ENCODE data around the gene FBRSL1.
"Not testable (repeated sequence)": the region's sequence is repeated elsewhere in the genome, so short reads cannot be mapped to it uniquely, and the experiment has no call there.

The FBRSL1 gene

GRCh38 chr12:132525011-132525832 is 35.3 kb downstream of the FBRSL1 start:
- DNase-seq (ENCODE audit: low read depth) = no peak

- DNase-seq (ENCODE audit: low read depth) = no peak
Measured at GRCh38 chr12:132525833-132526455, 36.0 kb downstream of the FBRSL1 start.

GRCh38 chr12:132527186-132527882 is 37.4 kb downstream of the FBRSL1 start:
- no peak for DNase-seq (ENCODE audit: low read depth)

GRCh38 chr12:132527883-132528264 is 37.9 kb downstream of the FBRSL1 start:
- DNase-seq (ENCODE audit: low read depth) = no peak

GRCh38 chr12:132528564-132529106 is 38.7 kb downstream of the FBRSL1 start:
- DNase-seq (ENCODE audit: low read depth) = no peak

GRCh38 chr12:132529156-132529839 is 39.3 kb downstream of the FBRSL1 start:
- no peak for DNase-seq (ENCODE audit: low read depth)

- no peak for DNase-seq (ENCODE audit: low read depth)
Measured at GRCh38 chr12:132529906-132530305, 40.0 kb downstream of the FBRSL1 start.

GRCh38 chr12:132530447-132530846 is 40.5 kb downstream of the FBRSL1 start:
- DNase-seq (ENCODE audit: low read depth) = no peak

- DNase-seq (ENCODE audit: low read depth) = no peak
Measured at GRCh38 chr12:132530851-132531250, 40.9 kb downstream of the FBRSL1 start.

- not testable (repeated sequence) for DNase-seq (ENCODE audit: low read depth)
Measured at GRCh38 chr12:132532711-132533583, 43.0 kb downstream of the FBRSL1 start.

- no peak for DNase-seq (ENCODE audit: low read depth)
Measured at GRCh38 chr12:132533584-132533958, 43.6 kb downstream of the FBRSL1 start.

- DNase-seq (ENCODE audit: low read depth) = no peak
Measured at GRCh38 chr12:132534076-132534475, 44.1 kb downstream of the FBRSL1 start.

- no peak for DNase-seq (ENCODE audit: low read depth)
Measured at GRCh38 chr12:132535019-132535418, 45.1 kb downstream of the FBRSL1 start.

GRCh38 chr12:132536102-132536876 is 46.3 kb downstream of the FBRSL1 start:
- DNase-seq (ENCODE audit: low read depth) = no peak

GRCh38 chr12:132537049-132537448 is 47.1 kb downstream of the FBRSL1 start:
- no peak for DNase-seq (ENCODE audit: low read depth)

- DNase-seq (ENCODE audit: low read depth) = no peak
Measured at GRCh38 chr12:132537836-132538662, 48.1 kb downstream of the FBRSL1 start.

- DNase-seq (ENCODE audit: low read depth) = no peak
Measured at GRCh38 chr12:132538663-132538990, 48.7 kb downstream of the FBRSL1 start.

- DNase-seq (ENCODE audit: low read depth) = no peak
Measured at GRCh38 chr12:132539016-132539773, 49.2 kb downstream of the FBRSL1 start.

- DNase-seq (ENCODE audit: low read depth) = no peak
Measured at GRCh38 chr12:132540436-132540835, 50.5 kb downstream of the FBRSL1 start.
